Transverse colon (tissue), 4 donors: Measurements from ENCODE around the gene MYPN. TPM values are rescaled to one million over a fixed set of nuclear protein-coding genes. Genes with fewer than 3 reads are reported as not detected.

Experiments
- DNase-seq: peaks from one replicate; pipeline ENCODE4 v3.0.0-alpha.2; 2019
- H3K27ac ChIP-seq, 4 donors: fragments of 200-600 bp; sonication (generic); 2 replicates each; pipeline ENCODE4 v1.5.1; 2016 to 2018; ENCODE audit warnings: inconsistent platforms in 4 of 4
- H3K27me3 ChIP-seq: fragments of 200-600 bp; sonication (generic); 2 replicates; pipeline ENCODE4 v1.5.1; 2017; ENCODE audit warnings: inconsistent platforms
- H3K36me3 ChIP-seq, 4 donors: fragments of 200-600 bp; sonication (generic); 2 replicates each; pipeline ENCODE4 v1.5.1; 2017 to 2019; ENCODE audit warnings: inconsistent platforms in 4 of 4
- H3K4me1 ChIP-seq, 4 donors: fragments of 200-600 bp; sonication (generic); 2 replicates each; pipeline ENCODE4 v1.5.1; 2017 to 2020; ENCODE audit warnings: inconsistent platforms in 4 of 4
- H3K4me3 ChIP-seq, 4 donors: fragments of 200-600 bp; sonication (generic); 1 replicate in 1 of 4; 2 replicates in 3 of 4; pipeline versions ENCODE4 v1.5.1 to v1.6.1; 2017 to 2019; ENCODE audit warnings: inconsistent platforms in 4 of 4
- H3K9me3 ChIP-seq, 2 donors: fragments of 200-600 bp; sonication (generic); 2 replicates each; pipeline ENCODE4 v1.5.1; 2017 to 2019; ENCODE audit warnings: inconsistent platforms in 2 of 2
- CTCF ChIP-seq, 5 experiments: fragments of 200-600 bp in 3 of 5; fragments of 450-650 bp in 2 of 5; sonication (generic) in 3 of 5; IDR thresholded peaks; 1 replicate in 2 of 5; 2 replicates in 3 of 5; pipeline ENCODE4 v1.5.1; 2016 to 2017; ENCODE audit warnings: antibody characterized with exemption in 5 of 5, inconsistent platforms in 3 of 5, mild to moderate bottlenecking in 2 of 5, moderate library complexity in 1 of 5
- EP300 ChIP-seq: sonication (generic); formaldehyde crosslinking; IDR thresholded peaks from one replicate; pipeline ENCODE4 v1.6.1; 2017; ENCODE audit warnings: antibody characterized with exemption, low read depth
- POLR2A ChIP-seq: fragments of 450-650 bp; IDR thresholded peaks from one replicate; pipeline ENCODE4 v1.6.1; 2016; ENCODE audit warnings: antibody characterized with exemption, mild to moderate bottlenecking, moderate library complexity
- POLR2AphosphoS5 ChIP-seq, 3 donors: sonication (generic); formaldehyde crosslinking; IDR thresholded peaks; one replicate each; pipeline ENCODE4 v1.6.1; 2016; ENCODE audit warnings: antibody characterized with exemption in 3 of 3
- WGBS, 2 donors: methylation state at CpG; one replicate each; pipeline ENCODE4 v1.1.5; 2018; ENCODE audit warnings: low coverage in 1 of 2; 5-methylcytosine and 5-hydroxymethylcytosine counted together
- in situ Hi-C, 4 donors: fragments of 200-750 bp; cut with MboI; loops; one replicate each; pipeline versions ENCODE4 v1.15.0 to v1.15.1; 2017; ENCODE audit warnings: low sequenced_read_pairs in 3 of 4, low pct_ligation_motif_present in 1 of 4, low pct_unique_long_range_greater_than_20kb in 1 of 4
- intact Hi-C: fragments of 100-400 bp; cut with DNase I; formaldehyde crosslinking; loops from one replicate; pipeline ENCODE4 v1.15.1; 2023; ENCODE audit warnings: low total_unique reads
- total RNA-seq, 4 donors: library from RNA; depleted of rRNA; stranded (reverse); fragments of >200 nt; gene quantifications; one replicate each; pipeline ENCODE4 v1.1.0, GENCODE V29; 2016

The MYPN gene
- total RNA-seq, 4 donors from 2014 or later, result 0.27 to 1.5 (median 0.79) TPM; not detected in 1

- intact Hi-C loops, result no loop called here
- WGBS, 2 donors, result 86 to 87% methylated on average over 2 of the region's 2 CpGs
- H3K27ac ChIP-seq, result no peak overlapping the region
- no peaks in the 10 kb centered on the region for H3K36me3 ChIP-seq
- no peak for DNase-seq
- H3K27me3 ChIP-seq, result peaks cover 3% of the 10 kb centered on the region
- no peak overlapping the region for H3K4me3 ChIP-seq
- peaks cover 0 to 13% (median 5%) of the 10 kb centered on the region in 4 donors for H3K4me1 ChIP-seq
- in situ Hi-C loops, result no loop called here
- H3K9me3 ChIP-seq, result no peaks in the 10 kb centered on the region
- no peak for TF ChIP-seq EP300
- no peak for TF ChIP-seq CTCF (IDR thresholded peaks at IDR 0.05)
- TF ChIP-seq POLR2A, result no peak
- TF ChIP-seq POLR2AphosphoS5 (IDR thresholded peaks at IDR 0.05), result no peak
These were observed 8.2 kb upstream of the MYPN start for GRCh38 chr10:68101066-68101465.

- TF ChIP-seq POLR2AphosphoS5 (IDR thresholded peaks at IDR 0.05) (no peak), CTCF (IDR thresholded peaks at IDR 0.05) (no peak), EP300 (no peak), POLR2A (no peak)
- H3K4me1 ChIP-seq, result no peaks in the 10 kb centered on the region
- WGBS, 2 donors, result 54 to 80% methylated on average over 2 to 4 of the region's 4 CpGs
- H3K27ac ChIP-seq, result no peak overlapping the region
- H3K27me3 ChIP-seq, result peaks cover 3% of the 10 kb centered on the region
- intact Hi-C loops (no loop called here), in situ Hi-C loops (no loop called here)
- H3K36me3 ChIP-seq, result no peaks in the 10 kb centered on the region
- DNase-seq, result no peak
- no peak overlapping the region for H3K4me3 ChIP-seq
- no peaks in the 10 kb centered on the region for H3K9me3 ChIP-seq
These were observed 5.9 kb upstream of the MYPN start for GRCh38 chr10:68103261-68103878.

- no peak overlapping the region for H3K4me3 ChIP-seq
- no peaks in the 10 kb centered on the region for H3K36me3 ChIP-seq
- in situ Hi-C loops (no loop called here), intact Hi-C loops (no loop called here)
- 100% methylated on average over 2 to 3 of the region's 3 CpGs for WGBS, 2 donors
- peaks cover 3% of the 10 kb centered on the region for H3K27me3 ChIP-seq
- no peaks in the 10 kb centered on the region for H3K4me1 ChIP-seq
- TF ChIP-seq POLR2AphosphoS5 (IDR thresholded peaks at IDR 0.05), result no peak
- DNase-seq, result no peak
- no peaks in the 10 kb centered on the region for H3K9me3 ChIP-seq
- H3K27ac ChIP-seq, result no peak overlapping the region
These were observed 5.4 kb upstream of the MYPN start for GRCh38 chr10:68103901-68104300.

GRCh38 chr10:68105820-68106219, 3.5 kb upstream of the MYPN start:
- H3K4me3 ChIP-seq, result no peak overlapping the region
- H3K9me3 ChIP-seq, result no peaks in the 10 kb centered on the region
- H3K27me3 ChIP-seq, result peaks cover 3% of the 10 kb centered on the region
- H3K36me3 ChIP-seq, result no peaks in the 10 kb centered on the region
- intact Hi-C loops, result no loop called here
- in situ Hi-C loops, result no loop called here
- H3K4me1 ChIP-seq, result no peaks in the 10 kb centered on the region
- no peak for TF ChIP-seq EP300
- TF ChIP-seq POLR2A, result no peak
- no peak for TF ChIP-seq POLR2AphosphoS5 (IDR thresholded peaks at IDR 0.05)
- no peak for TF ChIP-seq CTCF (IDR thresholded peaks at IDR 0.05)
- DNase-seq, result no peak
- WGBS, 2 donors, result 46 to 51% methylated on average over 3 of the region's 3 CpGs
- no peak overlapping the region for H3K27ac ChIP-seq

- Histone ChIP-seq H3K36me3 (no peaks in the 10 kb centered on the region), H3K4me3 (no peak overlapping the region), H3K27ac (no peak overlapping the region), H3K27me3 (peaks cover 3% of the 10 kb centered on the region), H3K4me1 (no peaks in the 10 kb centered on the region), H3K9me3 (no peaks in the 10 kb centered on the region)
- intact Hi-C loops, result no loop called here
- TF ChIP-seq CTCF (IDR thresholded peaks at IDR 0.05) (no peak), EP300 (no peak), POLR2A (no peak), POLR2AphosphoS5 (IDR thresholded peaks at IDR 0.05) (no peak)
- in situ Hi-C loops, result no loop called here
- 75% methylated on average over 3 of the region's 3 CpGs for WGBS, 2 donors
- DNase-seq, result no peak
These were observed 2.6 kb upstream of the MYPN start for GRCh38 chr10:68106656-68107055.
